K562 (cell line): ENCODE measurements around the gene LUC7L3. TPM values are rescaled to one million over a fixed set of nuclear protein-coding genes. Genes with fewer than 3 reads are reported as not detected.

Source experiments
- ATAC-seq: fragments of 200-7000 bp; cut with Tn5 transposase; 3 replicates; pipeline ENCODE4 v1.9.1; 2020; ENCODE audit warnings: moderate library complexity
- BruUV-seq: library from RNA; stranded (reverse); fragments of 400-500 nt; replicated peaks from 2 replicates; lab custom pipeline; 2021; lab: Mats Ljungman, UMichigan
- CTCF ChIA-PET: fragments of 300-600 bp; formaldehyde crosslinking; extraction: SDS; loops from one replicate; lab custom pipeline; 2021; ENCODE audit warnings: low intra/inter-chr PET ratio; lab: Yijun Ruan, JAX
- POLR2A ChIA-PET: fragments of 300-600, 350-650 bp; sonication (Branson Sonifier 250); formaldehyde crosslinking; extraction: SDS; loops from one replicate; lab custom pipeline; 2021; ENCODE audit warnings: antibody characterized with exemption, inconsistent platforms; lab: Yijun Ruan, JAX
- DNase-seq, 4 experiments: peaks; one replicate each; pipeline versions ENCODE4 v3.0.0 to v3.0.0-alpha.2; 2011 to 2018; ENCODE audit warnings: low spot score in 3 of 4, mixed read lengths in 3 of 4; ENCODE audit errors: extremely low read depth in 1 of 4
- FAIRE-seq: peaks from 2 replicates; lab custom pipeline; 2011; peaks lifted over from hg19 to GRCh38; lab: Jason Lieb, UNC
- H2AFZ ChIP-seq: 2 replicates; pipeline ENCODE4 v1.6.0; 2011; ENCODE audit warnings: low read depth, low read length, control low read depth, inconsistent platforms
- H3K27ac ChIP-seq: fragments of 200-600 bp; 3 replicates; pipeline ENCODE4 v1.8.0; 2011; ENCODE audit warnings: low read depth, mild to moderate bottlenecking, control low read depth, inconsistent platforms, low read length, moderate library complexity, mixed read lengths; ENCODE audit errors: extremely low read depth
- H3K27me3 ChIP-seq, 2 experiments: fragments of 300-600 bp in 1 of 2; 2 replicates in 1 of 2; 3 replicates in 1 of 2; pipeline versions ENCODE4 v1.6.0 to v1.8.0; 2011; ENCODE audit warnings: inconsistent platforms in 2 of 2, low read length in 2 of 2, mild to moderate bottlenecking in 1 of 2, mixed read lengths in 1 of 2, moderate library complexity in 1 of 2; ENCODE audit not compliant: control insufficient read depth in 2 of 2, insufficient read depth in 2 of 2
- H3K36me3 ChIP-seq: fragments of 300-600 bp; 3 replicates; pipeline ENCODE4 v1.8.0; 2011; ENCODE audit warnings: mild to moderate bottlenecking, low read length, inconsistent platforms; ENCODE audit not compliant: control insufficient read depth, insufficient read depth
- H3K4me1 ChIP-seq, 2 experiments: fragments of 200-600 bp in 1 of 2; replicated peaks in 1 of 2; 2 replicates in 1 of 2; 3 replicates in 1 of 2; pipeline versions ENCODE4 v1.5.1 to v1.8.0; 2011; ENCODE audit warnings: inconsistent platforms in 2 of 2, low read length in 2 of 2, mild to moderate bottlenecking in 1 of 2, mixed read lengths in 1 of 2, moderate library complexity in 1 of 2; ENCODE audit not compliant: control insufficient read depth in 2 of 2, insufficient read depth in 2 of 2
- H3K4me2 ChIP-seq: 2 replicates; pipeline ENCODE4 v1.6.1; 2011; ENCODE audit warnings: low read length, control low read depth, inconsistent platforms, mixed read lengths; ENCODE audit not compliant: insufficient read depth
- H3K4me3 ChIP-seq: fragments of 200-600 bp; sonication (generic), shearing (Covaris generic); 2 replicates; pipeline ENCODE4 v1.5.1; 2016; ENCODE audit warnings: control low read depth, inconsistent platforms
- H3K79me2 ChIP-seq: fragments of 200-600 bp; 3 replicates; pipeline ENCODE4 v1.8.0; 2011; ENCODE audit warnings: low read length, inconsistent platforms; ENCODE audit not compliant: control insufficient read depth, insufficient read depth
- H3K9ac ChIP-seq, 2 experiments: 2 replicates each; pipeline versions ENCODE4 v1.6.0 to v1.6.1; 2011; ENCODE audit warnings: low read depth in 2 of 2, low read length in 2 of 2, control low read depth in 1 of 2, inconsistent platforms in 1 of 2, mild to moderate bottlenecking in 1 of 2, mixed read lengths in 1 of 2; ENCODE audit not compliant: insufficient read depth in 1 of 2
- H3K9me1 ChIP-seq: one replicate; pipeline ENCODE4 v1.6.0; 2011; ENCODE audit warnings: inconsistent platforms, mild to moderate bottlenecking, low read length, moderate library complexity; ENCODE audit not compliant: control insufficient read depth, insufficient read depth
- H3K9me3 ChIP-seq: replicated peaks from 2 replicates; pipeline ENCODE4 v1.5.1; 2011; ENCODE audit warnings: low read depth, low read length, inconsistent platforms; ENCODE audit not compliant: control insufficient read depth, insufficient read depth
- H4K20me1 ChIP-seq: replicated peaks from 2 replicates; pipeline ENCODE4 v1.6.1; 2011; ENCODE audit warnings: low read length, inconsistent platforms, mixed read lengths; ENCODE audit not compliant: control insufficient read depth, insufficient read depth
- CTBP1 ChIP-seq: fragments of 450-650 bp; IDR thresholded peaks from 2 replicates; pipeline ENCODE4 v1.6.1; 2016; ENCODE audit warnings: borderline replicate concordance
- ETS2 ChIP-seq: IDR thresholded peaks from 2 replicates; pipeline ENCODE4 v1.6.1; 2016; ENCODE audit warnings: borderline replicate concordance, missing genetic modification characterization, mild to moderate bottlenecking, moderate library complexity, missing compliant biosample characterization; ENCODE audit not compliant: poor library complexity, severe bottlenecking
- KAT2B ChIP-seq: IDR thresholded peaks from one replicate; pipeline ENCODE4 v1.6.1; 2012; ENCODE audit warnings: low read depth, mild to moderate bottlenecking, control low read depth, inconsistent platforms, low read length, moderate library complexity
- MEF2A ChIP-seq: IDR thresholded peaks from 2 replicates; pipeline ENCODE4 v1.6.1; 2011; ENCODE audit warnings: low read depth, mild to moderate bottlenecking, low read length, moderate library complexity; ENCODE audit not compliant: control insufficient read depth
- NKRF ChIP-seq: fragments of 450-650 bp; IDR thresholded peaks from 2 replicates; pipeline ENCODE4 v1.6.1; 2016; ENCODE audit warnings: borderline replicate concordance
- PRDM10 ChIP-seq: fragments of 450-650 bp; IDR thresholded peaks from 2 replicates; pipeline ENCODE4 v1.6.1; 2018; ENCODE audit not compliant: partially characterized antibody
- RBM22 ChIP-seq: fragments of 200-400 bp; formaldehyde crosslinking; IDR thresholded peaks from 2 replicates; pipeline ENCODE4 v1.6.1; 2018; ENCODE audit warnings: low read length, low read depth; ENCODE audit not compliant: poor library complexity, severe bottlenecking
- TCF7L2 ChIP-seq: fragments of 150-350 bp; IDR thresholded peaks from 2 replicates; pipeline ENCODE4 v1.6.1; 2016; ENCODE audit warnings: low read depth, mild to moderate bottlenecking, low read length, moderate library complexity
- TGIF2 ChIP-seq: sonication (generic); formaldehyde crosslinking; IDR thresholded peaks from 2 replicates; pipeline ENCODE4 v1.8.1; 2022; ENCODE audit warnings: mild to moderate bottlenecking, missing genetic modification reagents, moderate library complexity
- YY1 ChIP-seq, 3 experiments: IDR thresholded peaks; 2 replicates each; pipeline ENCODE4 v1.6.1; 2011; ENCODE audit warnings: low read length in 2 of 3, mild to moderate bottlenecking in 2 of 3, moderate library complexity in 2 of 3, borderline replicate concordance in 1 of 3, control low read depth in 1 of 3, low read depth in 1 of 3; ENCODE audit not compliant: insufficient read depth in 3 of 3, insufficient replicate concordance in 2 of 3, control insufficient read depth in 1 of 3, insufficient read length in 1 of 3; ENCODE audit errors: extremely low read depth in 1 of 3
- ZNF121 ChIP-seq: sonication (generic); formaldehyde crosslinking; conservative IDR thresholded peaks from 2 replicates; pipeline ENCODE4 v1.8.0; 2022; ENCODE audit warnings: missing genetic modification reagents
- ZNF589 ChIP-seq: fragments of 200-800 bp; sonication (Bioruptor generic); IDR thresholded peaks from 2 replicates; pipeline ENCODE4 v1.6.1; 2016; ENCODE audit warnings: low read depth, missing genetic modification characterization, missing compliant biosample characterization
- ZNF699 ChIP-seq: fragments of 250-450 bp; sonication (Bioruptor Pico); IDR thresholded peaks from 2 replicates; pipeline ENCODE4 v1.8.0; 2021; ENCODE audit warnings: mild to moderate bottlenecking, moderate library complexity; ENCODE audit not compliant: insufficient replicate concordance
- WGBS: fragments of 100-300 bp; shearing (Covaris generic); methylation state at CpG from one replicate; pipeline ENCODE4 v1.1.6; 2016; ENCODE audit warnings: low coverage, mixed read lengths; ENCODE audit not compliant: insufficient coverage; ENCODE audit errors: missing lambda C conversion rate; 5-methylcytosine and 5-hydroxymethylcytosine counted together
- in situ Hi-C: fragments of 300-500 bp; cut with MboI; formaldehyde crosslinking; loops from 4 replicates; pipeline ENCODE4 v1.15.0; 2018; ENCODE audit warnings: inconsistent platforms, mixed read lengths
- intact Hi-C: fragments of 100-400 bp; cut with micrococcal nuclease; formaldehyde crosslinking; loops from 2 replicates; pipeline ENCODE4 v1.14.2; 2022
- polyA plus RNA-seq, 8 experiments: library from polyadenylated mRNA; depleted of rRNA in 4 of 8; stranded (reverse) in 5 of 8; unstranded in 3 of 8; fragments of >200 nt; fragmentation: Nextera tagmentation in 2 of 8; fragmentation: Illumina TruSeq in 1 of 8; extraction: Ambion mirVana in 2 of 8; extraction: Trizol in 1 of 8; gene quantifications; 2 replicates each; pipeline versions ENCODE4 v1.2.1 to v1.2.3, GENCODE V29; 2011 to 2014; ENCODE audit warnings: inconsistent platforms in 1 of 8, missing spikeins in 1 of 8
- total RNA-seq, 7 experiments: library from RNA; depleted of rRNA in 6 of 7; stranded (reverse); fragments of >200 nt in 6 of 7; fragmentation: Illumina TruSeq in 2 of 7; extraction: Trizol in 2 of 7; gene quantifications; 2 replicates each; pipeline versions ENCODE4 v1.2.1 to v1.2.3, GENCODE V29; 2011 to 2021; ENCODE audit warnings: low replicate concordance in 1 of 7

The LUC7L3 gene
- total and polyA plus RNA-seq, 9 of the 15 experiments (the other 6 are each of a cell fraction or from before 2014, with no cell fraction given) = 80.8 to 284 (median 127) TPM

GRCh38 chr17:50681263-50682200, 37.9 kb upstream of the LUC7L3 start:
- H3K79me2 ChIP-seq = no peaks in the 10 kb centered on the region
- DNase-seq = peak; percentile 73 to 79 (median 76)
- TF ChIP-seq ZNF589 (CRISPR knock-in tag) = no peak
- TF ChIP-seq KAT2B = no peak
- TF ChIP-seq TGIF2 (CRISPR knock-in tag) = no peak
- no peak for TF ChIP-seq RBM22
- no peak for TF ChIP-seq ETS2
- no peak for TF ChIP-seq MEF2A
- TF ChIP-seq PRDM10 = no peak
- TF ChIP-seq TCF7L2 = no peak
- no peak for TF ChIP-seq ZNF699 (CRISPR knock-in tag)
- TF ChIP-seq CTBP1 = peak; percentile 58; the same call in 1 of the 2 replicates
- peak in 2 of 3 experiments; percentile 48 to 76 for TF ChIP-seq YY1 (IDR thresholded peaks at IDR 0.05; ENCODE audit: borderline replicate concordance in 1 of 3, control insufficient read depth in 1 of 3, extremely low read depth in 1 of 3, insufficient read depth in 3 of 3, insufficient read length in 1 of 3, insufficient replicate concordance in 2 of 3, low read depth in 1 of 3, low read length in 2 of 3)
- no peak for TF ChIP-seq NKRF
- TF ChIP-seq ZNF121 (CRISPR knock-in tag) = no peak

More at GRCh38 chr17:50681263-50682200, 37.9 kb upstream of the LUC7L3 start:
- WGBS = 8% methylated on average over 27 of the region's 27 CpGs
- BruUV-seq = no TSS peak
- peak overlapping the region; percentile 58 for H2AFZ ChIP-seq
- H3K4me3 ChIP-seq = no peak overlapping the region
- ChIA-PET CTCF (interaction anchor here (0.7 to 1.7 kb wide), 9 partner anchors 49 to 617 kb away, joined by 3 to 9 read pairs (median 4); partner anchors contain the start of gene SPATA20), POLR2A (interaction anchor here (0.8 kb wide), 1 partner anchor 131 kb away, joined by 3 read pairs; no protein-coding TSS in a partner anchor)
- H3K9me1 ChIP-seq = no peaks in the 10 kb centered on the region
- no peaks in the 10 kb centered on the region for H3K36me3 ChIP-seq
- peak overlapping the region in 1 of 2 experiments; percentile 14; a peak in 1 of 4 replicates for H3K9ac ChIP-seq
- H3K27ac ChIP-seq = no peak overlapping the region
- H3K27me3 ChIP-seq = peaks cover 5 to 31% of the 10 kb centered on the region in 2 experiments; a peak in 4 of 5 replicates
- H3K9me3 ChIP-seq = no peaks in the 10 kb centered on the region
- FAIRE-seq = peak; percentile 95
- ATAC-seq = peak; percentile 86
- intact Hi-C loops = loop anchor here (1.0 to 5.0 kb wide), 4 partner anchors 49 to 199 kb away; no protein-coding TSS in a partner anchor
- peaks cover 4 to 11% of the 10 kb centered on the region in 2 experiments; a peak in 3 of 5 replicates for H3K4me1 ChIP-seq
- in situ Hi-C loops = no loop called here
- no peaks in the 10 kb centered on the region for H4K20me1 ChIP-seq
- peak overlapping the region; percentile 28 for H3K4me2 ChIP-seq
